ENCODE results near the gene RABGAP1L. TPM values are rescaled to one million over a fixed set of nuclear protein-coding genes. Genes with fewer than 3 reads are reported as not detected.

The RABGAP1L gene
- total RNA-seq, 1 experiment from 2014 or later: 57.4 TPM

GRCh38 chr1:174734270-174734669 lies 575.0 kb downstream of the RABGAP1L start:
- BruUV-seq (replicated peaks): no TSS peak
- POLR2A ChIA-PET (ENCODE audit: unreplicated experiment): no interaction called here
- intact Hi-C loops (cut with micrococcal nuclease; ENCODE audit: unreplicated experiment): no loop called here

GRCh38 chr1:174736831-174737230 lies 577.5 kb downstream of the RABGAP1L start:
- H3K36me3 ChIP-seq (ENCODE audit: low read depth): no peaks in the 10 kb centered on the region

More at GRCh38 chr1:174734270-174734669, 575.0 kb downstream of the RABGAP1L start:
- Histone ChIP-seq H3K9me2 (ENCODE audit: insufficient read depth) (no peaks in the 10 kb centered on the region), H4K20me1 (ENCODE audit: insufficient read depth) (no peaks in the 10 kb centered on the region), H3K27ac (no peak overlapping the region), H3K79me2 (ENCODE audit: low read depth) (no peaks in the 10 kb centered on the region), H3K9me3 (ENCODE audit: insufficient read depth, low read depth) (no peaks in the 10 kb centered on the region), H3K4me3 (no peak overlapping the region), H3K27me3 (ENCODE audit: insufficient read depth, low read depth) (no peaks in the 10 kb centered on the region), H3K4me2 (no peak overlapping the region), H3F3A (ENCODE audit: insufficient read depth, low read depth) (no peaks in the 10 kb centered on the region), H2AFZ (no peak overlapping the region), H3K36me3 (ENCODE audit: low read depth) (no peaks in the 10 kb centered on the region), H3K4me1 (replicated peaks; ENCODE audit: insufficient read depth) (no peaks in the 10 kb centered on the region)
- TF ChIP-seq CTCF (conservative IDR thresholded peaks at IDR 0.05) (no peak), EZH2 (IDR thresholded peaks at IDR 0.05; ENCODE audit: low read depth) (no peak)
- CTCF ChIA-PET: interaction anchor here (0.5 kb wide), 1 partner anchor 13 kb away, joined by 4 read pairs; no protein-coding TSS in a partner anchor
- no peak for DNase-seq

GRCh38 chr1:174740249-174740968 lies 581.1 kb downstream of the RABGAP1L start:
- no peaks in the 10 kb centered on the region for H3K27me3 ChIP-seq (ENCODE audit: insufficient read depth, low read depth)
- no peaks in the 10 kb centered on the region for H3K79me2 ChIP-seq (ENCODE audit: low read depth)
- H3K4me3 ChIP-seq: no peak overlapping the region
- no peak overlapping the region for H2AFZ ChIP-seq
- H3K4me1 ChIP-seq (replicated peaks; ENCODE audit: insufficient read depth): peaks cover 21% of the 10 kb centered on the region
- H3K27ac ChIP-seq: peak overlapping the region; percentile 63
- no peaks in the 10 kb centered on the region for H3K36me3 ChIP-seq (ENCODE audit: low read depth)
- 0 out of 2 replicates have a peak, but pooled peaks cover 4% of the 10 kb centered on the region for H3K9me3 ChIP-seq (ENCODE audit: insufficient read depth, low read depth)
- ChIA-PET POLR2A (ENCODE audit: unreplicated experiment) (no interaction called here), CTCF (interaction anchor here (0.6 kb wide), 1 partner anchor 692 kb away, joined by 3 read pairs; no protein-coding TSS in a partner anchor)
- H3F3A ChIP-seq (ENCODE audit: insufficient read depth, low read depth): peaks cover 18% of the 10 kb centered on the region; the same call in 1 of the 2 replicates
- intact Hi-C loops (cut with micrococcal nuclease; ENCODE audit: unreplicated experiment): loop anchor here (5.0 to 10.0 kb wide), 3 partner anchors 384 to 1316 kb away; no protein-coding TSS in a partner anchor
- no peak for TF ChIP-seq EZH2 (IDR thresholded peaks at IDR 0.05; ENCODE audit: low read depth)
- no peak for TF ChIP-seq CTCF (conservative IDR thresholded peaks at IDR 0.05)
- no peaks in the 10 kb centered on the region for H3K9me2 ChIP-seq (ENCODE audit: insufficient read depth)
- peak in 1 of 2 experiments; percentile 59 for DNase-seq
- no peaks in the 10 kb centered on the region; the same call in 1 of the 2 replicates for H4K20me1 ChIP-seq (ENCODE audit: insufficient read depth)
- peak overlapping the region; percentile 29; the same call in 1 of the 2 replicates for H3K4me2 ChIP-seq
- BruUV-seq (replicated peaks): no TSS peak

More at GRCh38 chr1:174736831-174737230, 577.5 kb downstream of the RABGAP1L start:
- 0 out of 2 replicates have a peak, but pooled peaks cover 4% of the 10 kb centered on the region for H3K9me3 ChIP-seq (ENCODE audit: insufficient read depth, low read depth)
- no peaks in the 10 kb centered on the region for H3K9me2 ChIP-seq (ENCODE audit: insufficient read depth)
- no peaks in the 10 kb centered on the region for H3K27me3 ChIP-seq (ENCODE audit: insufficient read depth, low read depth)
- DNase-seq: no peak
- CTCF ChIA-PET: no interaction called here
- H3K4me1 ChIP-seq (replicated peaks; ENCODE audit: insufficient read depth): peaks cover 21% of the 10 kb centered on the region
- POLR2A ChIA-PET (ENCODE audit: unreplicated experiment): no interaction called here
- H3F3A ChIP-seq (ENCODE audit: insufficient read depth, low read depth): peaks cover 18% of the 10 kb centered on the region; the same call in 1 of the 2 replicates
- no TSS peak for BruUV-seq (replicated peaks)
- intact Hi-C loops (cut with micrococcal nuclease; ENCODE audit: unreplicated experiment): no loop called here
- no peak overlapping the region for H3K4me3 ChIP-seq
- no peak overlapping the region for H3K27ac ChIP-seq
- no peak overlapping the region for H2AFZ ChIP-seq
- TF ChIP-seq EZH2 (IDR thresholded peaks at IDR 0.05; ENCODE audit: low read depth) (no peak), CTCF (conservative IDR thresholded peaks at IDR 0.05) (no peak)
- H3K79me2 ChIP-seq (ENCODE audit: low read depth): no peaks in the 10 kb centered on the region
- H3K4me2 ChIP-seq: no peak overlapping the region
- H4K20me1 ChIP-seq (ENCODE audit: insufficient read depth): no peaks in the 10 kb centered on the region; the same call in 1 of the 2 replicates
